Occipital lobe (tissue), 2 donors: ENCODE results near the gene TMCC2. TPM values are rescaled to one million over a fixed set of nuclear protein-coding genes. Genes with fewer than 3 reads are reported as not detected.

Source experiments
- DNase-seq: peaks from one replicate; lab custom pipeline; 2025; lab: John Stamatoyannopoulos, UW
- total RNA-seq: library from RNA; depleted of rRNA; stranded (reverse); fragments of >200 nt; gene quantifications from one replicate; pipeline ENCODE4 v1.2.3, GENCODE V29; 2014

Gene TMCC2
- total RNA-seq, 1 donor from 2014 or later, result 45.9 TPM

GRCh38 chr1:205259998-205260397 lies 32.3 kb downstream of the TMCC2 start:
- no peak for DNase-seq

- no peak for DNase-seq
These were observed 33.4 kb downstream of the TMCC2 start for GRCh38 chr1:205260948-205261732.

DNA sequence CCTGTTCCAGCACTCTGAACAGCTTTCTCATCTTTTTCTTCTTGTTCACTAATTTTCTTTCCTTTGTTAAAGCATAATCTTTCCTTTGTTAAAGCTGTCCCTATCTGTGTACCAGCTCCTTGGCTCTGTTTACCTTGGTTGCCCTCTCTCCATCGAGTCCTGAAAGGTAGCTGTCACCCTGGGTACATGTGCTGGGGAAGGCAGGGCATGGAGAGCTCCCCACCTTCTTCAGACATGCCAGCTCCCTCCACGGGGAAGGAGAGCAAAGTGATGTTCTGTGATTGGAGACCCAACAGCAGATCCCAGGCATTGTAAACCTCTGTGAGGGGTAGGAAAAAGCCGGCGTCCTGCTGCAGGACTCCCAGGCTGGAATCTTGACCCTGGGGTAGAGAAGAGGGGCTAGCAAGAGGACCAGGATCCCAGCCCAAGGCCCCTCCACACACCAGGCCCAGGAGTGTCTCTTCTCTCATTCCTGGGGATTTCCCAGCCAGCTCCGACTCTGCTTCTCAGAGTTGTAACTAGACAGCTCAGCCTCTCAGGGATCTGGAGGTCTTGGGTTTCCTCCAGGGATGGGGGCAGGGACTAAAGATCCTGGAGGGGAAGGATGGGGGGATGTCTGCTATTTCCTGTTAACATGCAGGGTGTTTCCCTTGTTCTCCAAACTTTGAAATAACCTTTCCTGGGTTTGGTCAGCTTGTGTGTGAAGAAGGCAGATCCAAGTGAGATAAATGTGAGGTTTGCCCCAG lies 34.4 kb downstream of the TMCC2 start:
- DNase-seq, result no peak

GRCh38 chr1:205262731-205263171 lies 35.0 kb downstream of the TMCC2 start:
- DNase-seq, result no peak

DNA sequence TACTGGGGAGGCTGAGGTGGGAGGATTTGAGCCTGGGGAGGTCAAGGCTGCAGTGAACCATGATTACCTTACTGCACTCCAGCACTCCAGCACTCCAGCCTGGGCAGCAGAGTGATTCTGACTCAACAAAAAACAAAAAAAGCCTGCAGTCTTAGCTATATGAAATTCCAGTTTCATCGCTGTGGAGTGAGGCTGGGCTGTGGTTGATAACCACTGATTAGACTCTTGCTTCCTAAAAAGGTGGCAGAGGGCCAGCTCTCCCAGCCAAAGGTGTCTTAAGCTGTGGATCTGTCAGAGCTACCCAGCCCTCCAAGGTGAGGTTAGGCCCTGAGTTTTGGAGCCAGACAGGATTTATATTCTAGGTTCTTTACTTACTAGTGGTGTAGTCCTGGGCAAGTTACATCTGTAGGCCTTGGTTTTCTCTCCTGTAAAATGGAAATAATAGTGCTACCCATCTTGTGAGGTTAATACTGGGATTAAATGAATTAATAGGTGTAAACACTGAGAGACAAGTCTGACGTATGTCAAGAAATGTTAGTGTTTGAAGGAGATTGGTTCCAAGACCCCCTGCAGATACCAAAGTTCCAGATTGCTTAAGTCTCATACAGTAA lies 35.9 kb downstream of the TMCC2 start:
- no peak for DNase-seq

DNA sequence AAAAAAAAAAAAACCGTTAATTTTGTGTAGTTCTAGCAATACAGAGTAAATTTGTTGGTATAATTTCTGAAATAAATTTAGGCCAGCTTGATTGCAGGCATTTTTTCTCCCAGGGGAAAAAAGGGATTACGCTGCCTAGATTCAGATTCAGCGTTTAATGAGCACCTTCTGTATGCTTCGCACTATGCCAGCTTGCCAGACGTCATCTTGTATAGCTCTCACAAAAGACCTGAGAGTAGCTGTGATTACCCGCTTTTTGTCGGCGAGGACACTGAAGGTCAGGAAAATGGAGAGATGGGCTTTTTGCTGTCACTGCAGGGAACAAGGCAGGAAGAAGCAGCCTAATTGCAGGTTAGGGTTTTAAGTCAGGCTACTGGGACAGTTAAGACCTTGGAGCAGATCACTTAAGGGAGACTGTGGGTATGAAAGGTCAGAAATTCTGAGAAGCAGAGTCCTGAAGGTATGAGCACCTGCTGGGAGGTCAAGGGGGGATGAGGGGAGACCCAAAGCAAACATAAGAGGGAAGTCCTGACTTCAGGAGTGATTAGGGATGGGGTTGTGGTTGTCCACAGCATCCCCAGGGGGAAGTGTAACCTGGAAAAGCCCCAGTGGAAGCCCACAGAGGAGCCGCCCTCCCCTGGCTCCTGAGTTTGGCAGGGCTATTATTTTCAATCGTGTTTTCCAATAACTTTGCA lies 39.0 kb downstream of the TMCC2 start:
- no peak for DNase-seq

- DNase-seq, result no peak
These were observed 39.7 kb downstream of the TMCC2 start for GRCh38 chr1:205267306-205267902.

GRCh38 chr1:205268846-205269680 lies 41.3 kb downstream of the TMCC2 start:
- DNase-seq, result no peak

DNA sequence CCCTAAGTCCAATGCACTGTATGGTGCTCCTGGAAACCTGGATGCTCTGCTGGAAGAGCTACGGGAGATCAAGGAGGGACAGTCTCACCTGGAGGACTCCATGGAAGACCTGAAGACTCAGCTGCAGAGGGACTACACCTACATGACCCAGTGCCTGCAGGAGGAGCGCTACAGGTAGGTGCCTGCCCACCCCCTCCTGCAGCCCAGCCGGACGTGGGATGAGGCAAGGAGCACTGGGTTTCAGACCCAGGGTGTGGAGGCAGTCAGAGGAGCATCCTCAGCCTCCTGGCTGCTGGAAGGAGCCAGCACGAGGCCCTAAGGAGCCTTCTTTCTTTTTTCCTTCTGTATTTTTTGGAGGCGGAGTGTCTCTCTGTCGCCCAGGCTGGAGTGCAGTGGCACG lies 42.0 kb downstream of the TMCC2 start:
- no peak for DNase-seq

DNA sequence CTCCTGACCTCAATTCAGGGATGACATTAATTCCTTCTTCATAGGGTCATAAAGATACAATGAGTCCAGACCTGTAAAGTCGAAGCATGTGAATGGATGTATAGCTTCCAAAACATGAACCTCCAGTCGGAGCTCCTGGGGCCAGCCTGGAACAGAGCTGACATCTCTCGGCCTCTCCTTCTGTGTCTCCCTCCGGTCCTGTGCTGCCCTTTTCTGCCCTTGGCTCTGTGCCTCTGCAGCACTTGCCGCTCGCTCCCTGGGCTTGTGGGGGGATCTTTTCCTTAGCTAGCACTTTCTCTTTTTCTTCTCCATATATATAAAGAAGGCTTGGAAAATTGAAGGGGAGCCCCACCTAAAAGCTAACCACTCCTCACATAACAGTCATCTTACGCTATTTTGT lies 42.5 kb downstream of the TMCC2 start:
- DNase-seq, result no peak

DNA sequence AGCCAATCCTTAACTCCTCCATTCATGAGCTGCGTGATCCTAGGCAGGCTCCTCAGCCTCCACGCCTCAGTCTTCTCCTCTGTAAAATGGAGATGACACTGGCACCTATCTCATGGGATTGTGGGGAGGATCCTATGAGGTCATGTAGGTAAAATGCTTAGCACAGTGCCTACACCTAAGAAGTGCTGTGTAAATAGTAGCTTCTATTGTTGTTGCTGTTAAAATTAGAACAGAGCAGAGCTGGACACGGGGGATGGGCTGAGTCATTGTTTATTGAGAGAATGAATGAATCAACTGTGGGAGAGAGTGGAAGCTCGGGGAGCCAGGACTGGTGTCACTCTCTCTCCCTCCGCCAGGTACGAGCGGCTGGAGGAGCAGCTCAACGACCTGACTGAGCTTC lies 43.0 kb downstream of the TMCC2 start:
- peak; percentile 59 for DNase-seq

DNA sequence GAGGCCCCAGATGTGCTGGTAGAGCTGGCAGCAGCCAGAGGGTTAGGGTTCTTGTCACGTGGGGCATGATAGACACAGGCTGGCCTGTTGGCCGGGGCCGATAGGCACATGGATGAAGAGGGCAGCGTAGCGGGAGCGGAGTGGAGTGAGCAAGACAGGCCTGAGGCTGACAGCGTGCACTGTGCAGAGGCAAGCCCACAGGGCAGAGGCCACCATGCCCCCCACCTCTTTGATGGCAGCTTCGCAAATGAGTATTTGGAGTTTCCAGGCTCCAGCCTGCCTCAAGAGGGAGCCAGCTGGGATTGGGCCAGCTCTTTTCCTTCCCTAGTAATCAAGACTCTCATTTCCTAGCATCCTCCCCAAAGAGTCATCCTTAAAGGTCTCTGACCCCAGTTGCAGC lies 43.5 kb downstream of the TMCC2 start:
- no peak for DNase-seq

- no peak for DNase-seq
These were observed 44.0 kb downstream of the TMCC2 start for GRCh38 chr1:205271745-205272144.

DNA sequence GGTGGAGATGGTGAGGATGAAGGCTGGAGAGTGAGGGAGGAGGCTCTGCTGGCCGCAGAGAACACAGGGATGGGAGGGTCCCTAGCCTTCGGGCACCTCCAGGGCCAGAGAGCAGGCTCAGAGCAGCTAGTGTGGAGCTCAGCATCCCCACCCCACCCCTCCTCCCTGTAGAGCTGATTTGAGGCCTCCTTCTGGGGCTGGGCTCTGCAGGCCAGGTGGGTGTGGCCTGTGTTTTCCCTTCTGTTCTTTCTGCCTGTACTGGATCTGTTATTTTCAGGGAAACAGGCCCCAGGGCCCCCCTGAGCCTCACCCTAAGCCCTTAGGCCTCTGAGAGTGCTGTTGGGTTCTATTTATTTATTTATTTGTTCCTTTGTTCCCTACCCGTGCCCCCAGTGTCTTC lies 44.8 kb downstream of the TMCC2 start:
- no peak for DNase-seq

GRCh38 chr1:205273551-205273982 lies 45.8 kb downstream of the TMCC2 start:
- DNase-seq, result peak; percentile 67

- no peak for DNase-seq
These were observed 46.4 kb downstream of the TMCC2 start for GRCh38 chr1:205274041-205274691.

DNA sequence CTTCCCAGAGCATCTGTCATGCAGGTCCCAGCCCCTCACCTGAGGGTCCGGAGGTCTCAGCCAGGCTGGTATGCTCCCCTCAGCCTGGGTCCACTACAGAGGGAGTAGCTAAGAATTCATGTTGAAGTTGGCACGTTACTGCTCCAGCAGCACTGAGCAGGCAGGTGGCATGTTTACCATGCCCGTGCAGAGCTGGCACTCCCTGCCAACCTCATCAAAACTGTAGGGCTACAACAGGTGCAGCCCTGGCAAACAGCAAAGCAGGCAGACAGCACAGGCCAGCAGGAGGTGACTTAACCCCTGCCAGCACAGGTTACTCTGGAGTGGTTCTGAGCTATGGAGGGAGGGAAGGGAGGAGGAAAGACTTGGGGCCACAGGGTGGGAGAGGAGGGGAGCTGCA lies 47.4 kb downstream of the TMCC2 start:
- no peak for DNase-seq

DNA sequence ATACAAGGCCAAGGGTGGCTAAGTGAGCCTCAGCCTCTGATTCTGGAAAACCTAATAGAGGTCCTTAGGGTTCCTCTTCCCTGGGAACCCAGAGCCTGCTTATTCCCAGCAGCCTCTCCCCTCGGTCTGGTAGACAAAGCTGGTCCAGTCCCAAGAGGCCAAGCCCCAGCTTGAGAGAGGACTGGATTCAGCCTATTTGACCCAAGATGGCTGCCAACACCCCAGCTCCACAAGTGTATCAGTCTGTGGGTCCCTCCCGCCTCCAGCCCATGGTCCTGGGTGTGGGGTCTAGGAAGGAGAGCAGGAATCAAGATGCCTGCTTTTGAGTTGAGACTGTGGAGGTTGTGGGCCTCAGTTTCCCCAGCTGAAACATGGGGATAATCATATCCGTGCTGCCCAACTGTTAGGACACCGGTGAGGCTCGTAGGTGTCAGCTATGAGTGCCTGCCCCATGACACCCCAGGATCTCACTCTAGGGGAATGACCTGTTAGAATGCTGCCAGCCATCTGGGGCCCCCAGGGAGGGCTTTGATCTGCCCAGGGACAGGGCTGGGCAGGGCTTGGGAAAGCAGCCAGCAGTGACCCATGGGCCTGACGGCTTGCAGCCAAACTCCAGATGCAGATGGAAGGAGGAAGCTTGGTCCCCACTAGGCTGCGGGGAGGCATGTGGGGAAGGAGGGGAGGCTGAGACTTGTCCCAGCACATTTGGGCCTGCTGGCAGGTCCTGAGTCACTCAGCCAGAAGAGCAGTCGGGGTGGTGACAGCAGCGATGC lies 48.4 kb downstream of the TMCC2 start:
- DNase-seq, result no peak

- DNase-seq, result no peak
These were observed 48.9 kb downstream of the TMCC2 start for GRCh38 chr1:205276689-205277065.
